Stimulated activated CD8-positive, alpha-beta memory T cell treated with anti-CD3 and anti-CD28 coated beads, Interleukin-12 subunit alpha, Interleukin-12 subunit beta, amount 100 ng/mL, for 24 hours (primary cell): ENCODE measurements around the gene HUS1B.

Experiments used
- DNase-seq: peaks from one replicate; pipeline ENCODE4 v3.0.0-alpha.2; 2020; ENCODE audit errors: extremely low read depth

HUS1B gene

GRCh38 chr6:622462-622861 lies 34.4 kb downstream of the HUS1B start:
- DNase-seq = no peak

DNA sequence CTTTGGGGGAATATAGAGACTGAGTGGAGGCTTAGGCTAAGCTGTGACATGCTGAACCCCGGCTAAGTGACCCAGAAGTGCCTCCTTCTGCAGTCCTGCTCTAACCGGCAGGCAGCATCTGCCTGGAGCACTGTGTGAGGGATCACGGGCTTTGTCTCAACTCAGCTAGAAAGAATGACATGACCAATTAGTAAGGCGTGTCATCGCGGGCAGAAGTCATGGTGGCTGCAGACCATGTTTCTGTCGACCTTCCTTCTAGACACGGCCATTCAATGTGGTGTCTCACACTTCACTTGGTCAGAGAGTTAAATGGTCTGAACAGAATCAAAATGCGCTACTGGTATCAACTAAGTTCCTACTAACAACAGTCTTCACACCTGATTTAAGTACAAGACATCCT lies 35.0 kb downstream of the HUS1B start:
- no peak for DNase-seq

DNA sequence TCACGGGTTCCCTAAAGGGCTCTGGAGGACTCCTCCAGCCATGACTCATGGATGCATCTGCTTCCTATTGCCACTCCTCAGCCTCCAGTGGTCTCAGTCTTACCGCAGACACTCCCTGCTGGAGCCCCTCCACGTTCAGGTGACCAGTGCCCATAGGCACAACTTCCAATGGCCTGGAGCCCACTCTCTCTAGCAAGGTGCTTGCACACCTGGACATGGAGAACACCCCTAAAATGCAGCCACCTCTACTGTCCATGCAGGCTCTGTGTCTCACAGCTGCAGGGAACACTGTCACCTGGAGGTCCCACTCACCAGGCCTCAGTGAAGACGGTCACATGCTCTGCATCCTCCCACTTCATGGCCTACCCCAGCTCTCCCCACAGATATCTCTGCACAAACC lies 36.0 kb downstream of the HUS1B start:
- no peak for DNase-seq

GRCh38 chr6:620166-620565 lies 36.7 kb downstream of the HUS1B start:
- DNase-seq = no peak

- DNase-seq = no peak
These were observed 39.3 kb downstream of the HUS1B start for GRCh38 chr6:617456-618100.

GRCh38 chr6:613981-614380 lies 42.9 kb downstream of the HUS1B start:
- no peak for DNase-seq

- DNase-seq = no peak
These were observed 45.0 kb downstream of the HUS1B start for GRCh38 chr6:611928-612327.

- DNase-seq = no peak
These were observed 46.0 kb downstream of the HUS1B start for GRCh38 chr6:610882-611281.

- no peak for DNase-seq
These were observed 47.0 kb downstream of the HUS1B start for GRCh38 chr6:609905-610304.

GRCh38 chr6:606829-607379 lies 50.0 kb downstream of the HUS1B start:
- no peak for DNase-seq
